ENCODE measurements around the gene STARD10. TPM values are rescaled to one million over a fixed set of nuclear protein-coding genes. Genes with fewer than 3 reads are reported as not detected.

Gene STARD10
- total and polyA plus RNA-seq, 2 experiments from 2014 or later, result 16.6 to 20.5 TPM

GRCh38 chr11:72718101-72718501, 75.7 kb downstream of the STARD10 start (continued):
- TF ChIP-seq CTCF (conservative IDR thresholded peaks at IDR 0.05; ENCODE audit: low read depth in 2 of 2), result no peak

- H4K20me1 ChIP-seq (replicated peaks; ENCODE audit: insufficient read depth), result peaks cover 17% of the 10 kb centered on the region; the same call in 1 of the 2 replicates
Measured at GRCh38 chr11:72716788-72717435, 76.9 kb downstream of the STARD10 start.

More at GRCh38 chr11:72716788-72717435, 76.9 kb downstream of the STARD10 start:
- Mint-ChIP-seq H3K36me3 (ENCODE audit: low read depth) (peaks cover 7% of the 10 kb centered on the region; the same call in 2 of the 3 replicates), H3K9me3 (no peaks in the 10 kb centered on the region), H3K4me3 (no peak overlapping the region), H3K4me1 (peaks cover 27% of the 10 kb centered on the region), H3K27me3 (ENCODE audit: insufficient read depth, low read depth, poor library complexity) (peaks cover 5% of the 10 kb centered on the region), H3K27ac (no peak overlapping the region)
- no peaks in the 10 kb centered on the region for H3K9me2 ChIP-seq (ENCODE audit: insufficient read depth)
- no peak overlapping the region for H3K27ac ChIP-seq (ENCODE audit: low read depth)
- H3F3A ChIP-seq (replicated peaks; ENCODE audit: low read depth), result no peaks in the 10 kb centered on the region
- no peak overlapping the region for H3K4me2 ChIP-seq
- ATAC-seq (no peak), DNase-seq (ENCODE audit: low spot score) (no peak)
- H3K4me3 ChIP-seq, result no peak overlapping the region
- peaks cover 26% of the 10 kb centered on the region for H3K79me2 ChIP-seq (replicated peaks; ENCODE audit: insufficient read depth)
- H3K4me1 ChIP-seq (ENCODE audit: insufficient read depth), result no peaks in the 10 kb centered on the region
- TF ChIP-seq CREB1 (CRISPR knock-in tag; IDR thresholded peaks at IDR 0.05; ENCODE audit: low read depth) (no peak), POLR2AphosphoS5 (IDR thresholded peaks at IDR 0.05; ENCODE audit: low read depth) (no peak), REST (IDR thresholded peaks at IDR 0.05; ENCODE audit: unreplicated experiment) (no peak), JUNB (IDR thresholded peaks at IDR 0.05; ENCODE audit: unreplicated experiment) (no peak), NANOG (IDR thresholded peaks at IDR 0.05; ENCODE audit: borderline replicate concordance) (no peak)
- no peaks in the 10 kb centered on the region for H3K27me3 ChIP-seq (ENCODE audit: insufficient read depth)
- no peak overlapping the region for H2AFZ ChIP-seq
- H3K36me3 ChIP-seq (ENCODE audit: insufficient read depth), result no peaks in the 10 kb centered on the region

Measured in GM23338 (cell line).